ENCODE data around the gene ESPNL. TPM values are rescaled to one million over a fixed set of nuclear protein-coding genes. Genes with fewer than 3 reads are reported as not detected.

Gene ESPNL
- total and polyA plus RNA-seq, 10 donors, result 0.65 to 6.2 (median 1.7) TPM

DNA sequence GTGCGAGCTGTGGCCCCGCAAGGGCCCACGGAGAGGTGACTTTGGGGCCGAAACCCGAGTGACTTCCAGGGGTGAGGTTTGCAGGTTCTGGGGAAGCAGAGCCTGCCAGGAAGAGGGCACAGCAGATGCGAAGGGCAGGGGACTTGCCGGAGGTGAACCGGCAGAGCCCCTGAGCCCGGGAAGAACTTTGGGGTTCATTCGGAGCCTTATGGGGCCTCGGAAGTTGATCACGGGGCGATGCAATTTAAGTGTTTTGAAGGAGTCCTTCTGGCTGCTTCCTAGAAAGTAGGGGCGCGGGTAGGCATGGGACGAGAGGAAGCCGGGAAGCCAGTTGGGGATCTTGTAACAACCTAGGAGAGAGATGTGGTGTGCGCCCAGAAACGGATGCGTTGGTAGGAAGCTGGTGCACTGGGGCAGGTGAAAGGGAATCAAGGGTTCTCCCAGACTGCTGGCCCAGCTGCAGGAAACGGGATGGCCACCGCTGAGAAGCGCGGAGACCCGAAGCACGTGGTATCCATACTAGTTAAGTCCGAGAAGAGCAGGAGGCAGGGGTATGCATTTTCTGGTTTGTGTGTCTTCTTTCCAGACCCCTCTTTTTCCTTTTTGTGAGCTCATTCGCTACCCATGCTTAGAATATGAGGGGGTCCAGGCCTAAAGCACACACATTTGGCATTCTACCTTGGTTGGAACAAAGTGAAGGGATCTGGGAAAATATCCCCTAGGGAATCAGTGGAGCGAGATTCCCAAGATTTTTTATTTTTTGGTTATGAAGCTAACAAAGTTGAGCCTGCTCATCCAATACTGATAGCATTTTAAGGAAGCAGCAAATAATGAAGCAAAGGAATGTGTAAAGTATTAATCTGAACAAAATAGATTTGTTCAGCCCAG is 38.6 kb upstream of the ESPNL start:
- peaks cover 0 to 7% (median 0%) of the 10 kb centered on the region in 7 donors for H3K27me3 ChIP-seq (replicated peaks in 1 of 7)
- peaks cover 0 to 26% (median 13%) of the 10 kb centered on the region in 6 donors for H3K36me3 ChIP-seq
- intact Hi-C loops (cut with DNase I; ENCODE audit: low total_unique reads), result no loop called here
- no peaks in the 10 kb centered on the region for H3K9me3 ChIP-seq
- H3K27ac ChIP-seq, result peak overlapping the region in 7 of 8 donors; percentile 74 to 94 (median 90)
- 3 to 7% (median 5%) methylated on average over 28 to 29 of the region's 29 CpGs for WGBS, 5 donors
- peak; percentile 80 for DNase-seq
- TF ChIP-seq POLR2A (IDR thresholded peaks at IDR 0.05) (no peak), POLR2AphosphoS5 (IDR thresholded peaks at IDR 0.05) (no peak)
- TF ChIP-seq, protein P1, sequence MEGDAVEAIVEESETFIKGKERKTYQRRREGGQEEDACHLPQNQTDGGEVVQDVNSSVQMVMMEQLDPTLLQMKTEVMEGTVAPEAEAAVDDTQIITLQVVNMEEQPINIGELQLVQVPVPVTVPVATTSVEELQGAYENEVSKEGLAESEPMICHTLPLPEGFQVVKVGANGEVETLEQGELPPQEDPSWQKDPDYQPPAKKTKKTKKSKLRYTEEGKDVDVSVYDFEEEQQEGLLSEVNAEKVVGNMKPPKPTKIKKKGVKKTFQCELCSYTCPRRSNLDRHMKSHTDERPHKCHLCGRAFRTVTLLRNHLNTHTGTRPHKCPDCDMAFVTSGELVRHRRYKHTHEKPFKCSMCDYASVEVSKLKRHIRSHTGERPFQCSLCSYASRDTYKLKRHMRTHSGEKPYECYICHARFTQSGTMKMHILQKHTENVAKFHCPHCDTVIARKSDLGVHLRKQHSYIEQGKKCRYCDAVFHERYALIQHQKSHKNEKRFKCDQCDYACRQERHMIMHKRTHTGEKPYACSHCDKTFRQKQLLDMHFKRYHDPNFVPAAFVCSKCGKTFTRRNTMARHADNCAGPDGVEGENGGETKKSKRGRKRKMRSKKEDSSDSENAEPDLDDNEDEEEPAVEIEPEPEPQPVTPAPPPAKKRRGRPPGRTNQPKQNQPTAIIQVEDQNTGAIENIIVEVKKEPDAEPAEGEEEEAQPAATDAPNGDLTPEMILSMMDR (IDR thresholded peaks at IDR 0.05 in 8 of 11, conservative IDR thresholded peaks at IDR 0.05 in 3 of 11), result no peak
- peak overlapping the region; percentile 82 to 97 (median 94) for H3K4me3 ChIP-seq
- peaks cover 0 to 30% (median 21%) of the 10 kb centered on the region in 6 donors for H3K4me1 ChIP-seq

DNA sequence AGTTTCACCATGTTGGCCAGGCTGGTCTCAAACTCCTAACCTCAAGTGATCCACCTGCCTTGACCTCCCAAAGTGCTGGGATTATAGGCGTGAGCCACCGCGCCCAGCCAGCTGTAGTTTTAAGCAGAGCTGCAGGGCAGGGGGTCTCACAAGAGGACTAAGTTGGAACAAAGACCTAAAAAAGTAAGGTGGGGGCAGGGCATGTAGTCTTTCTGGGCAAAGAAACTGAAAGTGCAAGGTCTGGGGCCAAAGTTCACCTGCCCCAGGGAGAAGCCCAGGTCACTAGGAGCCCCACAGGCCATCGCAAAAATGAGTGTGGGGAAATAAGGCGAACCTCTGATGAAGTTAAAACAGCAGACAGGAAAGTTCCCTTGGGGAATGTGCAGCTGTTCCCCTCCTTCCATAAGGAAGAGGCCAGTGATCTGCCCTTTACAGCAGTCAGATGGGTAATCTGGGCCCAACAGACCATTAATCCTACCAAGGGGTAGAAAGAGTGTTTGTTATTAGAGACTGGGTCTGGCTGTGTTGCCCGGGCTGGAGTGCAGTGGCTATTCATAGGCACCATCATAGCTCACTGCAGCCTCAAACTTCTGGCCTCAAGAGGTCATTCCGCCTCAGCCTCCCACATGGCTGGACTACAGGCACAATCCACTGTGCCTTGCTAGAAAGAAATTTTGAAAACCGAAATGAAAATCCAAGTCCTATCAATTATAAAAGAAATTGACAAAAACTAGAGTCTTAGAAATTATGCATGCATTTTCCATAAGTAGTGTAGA is 36.5 kb upstream of the ESPNL start:
- H3K36me3 ChIP-seq, result peaks cover 0 to 47% (median 23%) of the 10 kb centered on the region in 6 donors
- no peak overlapping the region for H3K27ac ChIP-seq
- H3K27me3 ChIP-seq (replicated peaks in 1 of 7), result no peaks in the 10 kb centered on the region
- TF ChIP-seq POLR2AphosphoS5 (IDR thresholded peaks at IDR 0.05) (no peak), POLR2A (IDR thresholded peaks at IDR 0.05) (no peak)
- TF ChIP-seq, protein P1 (IDR thresholded peaks at IDR 0.05 in 8 of 11, conservative IDR thresholded peaks at IDR 0.05 in 3 of 11), result no peak
- no peak overlapping the region for H3K4me3 ChIP-seq
- H3K9me3 ChIP-seq, result no peaks in the 10 kb centered on the region
- WGBS, 5 donors, result 91 to 97% (median 96%) methylated on average over 8 of the region's 8 CpGs
- H3K4me1 ChIP-seq, result peaks cover 0 to 30% (median 21%) of the 10 kb centered on the region in 6 donors
- intact Hi-C loops (cut with DNase I; ENCODE audit: low total_unique reads), result no loop called here
- DNase-seq, result no peak

DNA sequence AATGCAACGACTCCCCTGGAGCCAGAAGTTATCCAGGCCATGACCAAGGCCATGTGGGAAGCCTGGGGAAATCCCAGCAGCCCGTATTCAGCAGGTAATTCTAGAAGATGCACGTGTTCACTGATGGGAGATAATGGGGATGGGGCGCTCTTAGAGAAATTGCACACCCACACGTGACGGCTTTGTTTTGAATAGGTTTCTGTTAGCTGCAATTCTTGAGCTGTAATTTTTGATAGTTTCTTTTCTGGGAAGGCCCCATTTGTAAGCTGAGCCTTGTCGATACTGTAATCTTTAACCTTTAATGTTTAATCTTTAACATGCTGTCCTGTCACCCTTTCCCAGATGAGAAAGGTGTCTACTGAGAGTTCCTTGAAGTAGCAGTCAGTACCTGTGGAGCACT is 35.8 kb upstream of the ESPNL start:
- Histone ChIP-seq H3K4me3 (no peak overlapping the region), H3K27me3 (replicated peaks in 1 of 7) (no peaks in the 10 kb centered on the region), H3K4me1 (peaks cover 0 to 34% (median 22%) of the 10 kb centered on the region in 6 donors), H3K9me3 (no peaks in the 10 kb centered on the region), H3K36me3 (peaks cover 0 to 54% (median 27%) of the 10 kb centered on the region in 6 donors), H3K27ac (no peak overlapping the region)
- 84 to 90% (median 87%) methylated on average over 7 of the region's 7 CpGs for WGBS, 5 donors
- no peak for TF ChIP-seq POLR2AphosphoS5 (IDR thresholded peaks at IDR 0.05)
- no peak for TF ChIP-seq POLR2A (IDR thresholded peaks at IDR 0.05)
- TF ChIP-seq, protein P1 (IDR thresholded peaks at IDR 0.05 in 8 of 11, conservative IDR thresholded peaks at IDR 0.05 in 3 of 11), result no peak
- intact Hi-C loops (cut with DNase I; ENCODE audit: low total_unique reads), result no loop called here
- DNase-seq, result no peak

Measured in spleen (tissue), 11 donors.